Ovary (tissue), 3 donors: ENCODE results near the gene THADA.

Source experiments
- EP300 ChIP-seq: sonication (generic); formaldehyde crosslinking; IDR thresholded peaks from one replicate; pipeline ENCODE4 v1.6.1; 2017; ENCODE audit warnings: antibody characterized with exemption
- POLR2A ChIP-seq: fragments of 450-650 bp; IDR thresholded peaks from one replicate; pipeline ENCODE4 v1.6.1; 2017; ENCODE audit warnings: antibody characterized with exemption, mild to moderate bottlenecking, moderate library complexity
- TF ChIP-seq, protein P1 (sequence below), 3 donors: fragments of 450-650 bp in 2 of 3; fragments of 200-600 bp in 1 of 3; IDR thresholded peaks; one replicate each; pipeline versions ENCODE4 v1.5.1 to v1.8.0; 2016 to 2022; ENCODE audit warnings: antibody characterized with exemption in 3 of 3, mild to moderate bottlenecking in 1 of 3
- donor health status: DM: no; HTN: no; CAD: no.

GRCh38 chr2:43458014-43458628 lies 137.7 kb downstream of the THADA start:
- TF ChIP-seq, protein P1, sequence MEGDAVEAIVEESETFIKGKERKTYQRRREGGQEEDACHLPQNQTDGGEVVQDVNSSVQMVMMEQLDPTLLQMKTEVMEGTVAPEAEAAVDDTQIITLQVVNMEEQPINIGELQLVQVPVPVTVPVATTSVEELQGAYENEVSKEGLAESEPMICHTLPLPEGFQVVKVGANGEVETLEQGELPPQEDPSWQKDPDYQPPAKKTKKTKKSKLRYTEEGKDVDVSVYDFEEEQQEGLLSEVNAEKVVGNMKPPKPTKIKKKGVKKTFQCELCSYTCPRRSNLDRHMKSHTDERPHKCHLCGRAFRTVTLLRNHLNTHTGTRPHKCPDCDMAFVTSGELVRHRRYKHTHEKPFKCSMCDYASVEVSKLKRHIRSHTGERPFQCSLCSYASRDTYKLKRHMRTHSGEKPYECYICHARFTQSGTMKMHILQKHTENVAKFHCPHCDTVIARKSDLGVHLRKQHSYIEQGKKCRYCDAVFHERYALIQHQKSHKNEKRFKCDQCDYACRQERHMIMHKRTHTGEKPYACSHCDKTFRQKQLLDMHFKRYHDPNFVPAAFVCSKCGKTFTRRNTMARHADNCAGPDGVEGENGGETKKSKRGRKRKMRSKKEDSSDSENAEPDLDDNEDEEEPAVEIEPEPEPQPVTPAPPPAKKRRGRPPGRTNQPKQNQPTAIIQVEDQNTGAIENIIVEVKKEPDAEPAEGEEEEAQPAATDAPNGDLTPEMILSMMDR (IDR thresholded peaks at IDR 0.05), result no peak
- TF ChIP-seq POLR2A (no peak), EP300 (no peak)
